Measurements from ENCODE around the gene CASP14.
"Not testable (repeated sequence)": the region's sequence is repeated elsewhere in the genome, so short reads cannot be mapped to it uniquely, and the experiment has no call there.

Gene CASP14, protein sequence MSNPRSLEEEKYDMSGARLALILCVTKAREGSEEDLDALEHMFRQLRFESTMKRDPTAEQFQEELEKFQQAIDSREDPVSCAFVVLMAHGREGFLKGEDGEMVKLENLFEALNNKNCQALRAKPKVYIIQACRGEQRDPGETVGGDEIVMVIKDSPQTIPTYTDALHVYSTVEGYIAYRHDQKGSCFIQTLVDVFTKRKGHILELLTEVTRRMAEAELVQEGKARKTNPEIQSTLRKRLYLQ

DNA sequence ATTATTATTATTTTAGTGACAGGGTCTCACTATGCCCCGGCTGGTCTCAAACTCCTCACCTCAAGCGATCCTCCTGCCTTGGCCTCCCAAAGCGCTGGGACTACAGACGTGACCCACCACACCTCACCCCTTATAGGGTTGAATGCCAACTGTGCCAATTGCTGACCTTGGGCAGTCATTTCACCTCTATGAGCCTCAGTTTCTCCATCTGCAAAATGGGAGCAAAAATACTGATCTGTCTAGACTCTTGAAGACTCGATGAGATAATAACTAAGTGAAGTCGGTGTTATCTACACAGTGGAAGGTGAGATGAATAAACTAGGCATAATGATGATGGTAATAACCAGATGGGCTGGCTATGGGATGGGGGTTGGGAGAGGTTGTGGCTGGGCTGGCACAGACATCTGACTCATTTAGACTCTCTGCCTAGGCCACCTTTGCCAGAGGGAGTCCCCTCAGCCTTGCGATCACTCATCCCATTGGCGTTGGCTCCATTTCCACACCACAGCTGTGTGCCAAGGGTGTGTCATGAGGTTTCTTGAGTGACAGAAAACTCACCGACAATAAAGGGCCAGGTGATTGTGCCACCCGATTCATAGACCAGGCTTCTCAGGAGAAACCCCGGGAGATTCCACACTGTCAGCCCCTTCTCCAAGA lies at the start of gene CASP14:
Gene CASP14, plus strand, starts transcription at position 596 of the 657 bp plus-strand sequence. CDS start 2,772 bp downstream, outside the sequence.
- no peak for DNase-seq

DNA sequence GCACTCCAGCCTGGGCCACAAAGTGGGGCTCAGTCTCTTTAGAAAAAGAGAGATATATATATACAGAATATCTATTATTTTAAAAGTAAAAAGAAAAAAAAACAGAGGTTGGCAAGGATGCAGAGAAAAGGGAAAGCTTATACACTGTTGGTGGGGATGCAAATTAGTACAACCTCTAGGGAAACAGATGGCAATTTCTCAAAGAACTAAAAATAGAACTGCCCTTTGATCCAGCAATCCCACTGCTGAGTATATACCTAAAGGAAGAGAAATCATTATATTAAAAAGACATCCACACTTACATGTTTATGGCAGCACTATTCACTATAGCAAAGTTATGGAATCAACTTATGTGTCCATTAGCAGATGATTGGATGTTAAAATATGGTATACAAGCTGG lies 41.0 kb upstream of the CASP14 start:
- no peak for DNase-seq

- DNase-seq, result no peak
These were observed 38.6 kb upstream of the CASP14 start for GRCh38 chr19:15010501-15011300.

DNA sequence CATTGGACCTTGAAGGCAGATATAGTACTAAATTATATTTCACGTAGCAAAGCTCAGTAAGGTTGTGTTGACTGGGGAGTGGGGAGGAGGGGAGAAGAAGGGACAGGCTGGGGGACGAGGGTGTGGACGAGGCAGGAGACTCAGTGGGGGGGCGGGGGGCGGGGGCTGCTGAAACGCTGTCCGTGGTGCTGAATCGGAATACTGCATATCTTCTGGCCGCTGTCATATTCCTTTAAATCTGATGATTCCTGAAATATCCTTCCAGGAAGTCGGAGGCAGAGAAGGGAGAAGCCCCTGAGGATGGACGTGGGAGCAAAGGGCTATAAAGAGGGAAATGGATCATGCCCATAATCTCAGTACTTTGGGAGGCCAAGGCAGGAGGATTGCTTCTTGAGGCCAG lies 34.7 kb upstream of the CASP14 start:
- no peak for DNase-seq

GRCh38 chr19:15015946-15016542 lies 33.2 kb upstream of the CASP14 start:
- DNase-seq, result peak; percentile 9

- DNase-seq, result not testable (repeated sequence)
These were observed 30.4 kb upstream of the CASP14 start for GRCh38 chr19:15018836-15019235.

GRCh38 chr19:15021286-15022007 lies 27.8 kb upstream of the CASP14 start:
- DNase-seq, result no peak

DNA sequence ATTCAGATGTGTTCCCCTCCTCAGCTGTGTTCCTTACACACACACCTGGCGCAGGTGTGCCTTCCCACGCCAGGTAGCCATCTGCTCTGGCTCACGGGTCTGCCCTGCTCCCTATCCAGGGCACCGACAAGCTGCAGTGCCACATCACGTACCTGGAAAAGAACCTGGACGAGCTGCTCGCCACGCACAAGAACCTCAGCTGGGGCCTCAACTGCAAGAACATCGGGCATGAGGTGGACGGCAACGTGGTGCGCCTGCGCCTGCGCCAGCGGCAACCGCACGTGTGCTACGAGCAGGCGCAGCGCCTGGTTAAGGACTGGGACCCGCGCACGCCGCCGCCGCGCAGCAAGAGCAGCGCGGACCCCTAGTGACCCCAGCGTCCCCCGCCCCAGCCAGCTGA lies 26.5 kb upstream of the CASP14 start:
- DNase-seq, result no peak

- DNase-seq, result peak; percentile 9
These were observed 24.1 kb upstream of the CASP14 start for GRCh38 chr19:15025217-15025616.

DNA sequence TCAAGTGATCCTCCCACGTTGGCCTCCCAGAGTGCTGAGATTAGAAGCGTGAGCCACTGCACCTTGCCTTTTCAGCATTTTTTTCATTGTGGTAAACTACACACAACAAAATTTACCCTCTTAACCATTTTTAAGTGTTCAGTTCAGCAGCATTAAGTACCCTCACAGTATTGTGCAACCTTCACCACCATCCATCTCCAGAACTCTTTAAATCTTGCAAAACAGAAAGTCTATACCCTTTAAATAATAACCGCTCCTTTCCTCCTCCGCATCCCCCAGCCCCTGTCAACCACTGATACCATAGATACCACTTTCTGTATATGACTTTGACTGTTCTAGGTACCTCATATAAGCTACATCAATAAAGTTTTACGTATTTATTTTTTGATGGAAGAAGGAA lies 20.8 kb upstream of the CASP14 start:
- no peak for DNase-seq

DNA sequence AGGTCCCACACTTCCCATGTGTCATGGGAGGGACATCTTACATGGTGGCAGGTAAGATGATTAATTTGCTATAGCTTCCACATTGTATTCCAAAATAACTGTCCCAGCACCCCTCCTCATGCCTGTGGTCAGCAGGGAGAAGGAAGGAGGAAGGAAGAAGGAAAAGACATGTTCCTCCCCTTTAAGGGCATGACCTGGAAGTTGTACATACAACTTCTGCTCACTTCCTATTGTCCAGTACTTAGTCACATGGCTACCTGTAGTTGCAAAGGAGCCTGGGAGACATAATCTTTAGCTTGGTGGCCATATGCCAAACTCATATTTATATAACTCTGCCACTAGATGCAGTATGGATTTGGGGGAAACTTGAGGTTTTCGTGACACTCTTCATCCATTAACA lies 17.6 kb upstream of the CASP14 start:
- no peak for DNase-seq

DNA sequence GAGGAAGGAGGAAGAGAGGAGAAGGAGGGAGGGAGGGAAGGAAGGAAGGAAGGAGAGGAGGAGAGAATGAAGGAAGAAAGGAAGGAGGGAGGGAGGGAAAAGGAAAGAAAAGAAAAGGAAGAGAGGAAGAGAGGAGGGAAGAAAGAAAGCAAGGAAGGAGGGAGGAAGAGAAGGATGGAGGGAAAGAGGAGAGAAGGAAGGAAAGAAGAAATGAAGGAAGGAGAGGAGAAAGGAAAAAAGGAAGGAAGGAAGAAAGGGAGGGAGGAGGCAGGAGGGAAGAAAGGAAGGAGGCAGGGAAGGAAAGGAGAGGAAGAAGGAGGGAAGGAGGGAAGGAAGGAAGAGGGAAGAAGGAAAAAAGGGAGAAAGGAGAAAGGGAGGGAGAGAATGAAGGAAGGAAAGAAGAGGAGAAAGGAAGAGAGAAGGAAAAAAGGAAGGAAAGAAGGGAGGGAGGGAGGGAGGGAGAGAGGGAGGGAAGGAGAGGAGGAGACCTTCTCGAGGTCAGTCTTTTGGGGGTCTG lies 13.4 kb upstream of the CASP14 start:
- DNase-seq, result no peak

GRCh38 chr19:15037586-15037985 lies 11.7 kb upstream of the CASP14 start:
- DNase-seq, result no peak

- no peak for DNase-seq
These were observed 11.0 kb upstream of the CASP14 start for GRCh38 chr19:15038294-15038693.

DNA sequence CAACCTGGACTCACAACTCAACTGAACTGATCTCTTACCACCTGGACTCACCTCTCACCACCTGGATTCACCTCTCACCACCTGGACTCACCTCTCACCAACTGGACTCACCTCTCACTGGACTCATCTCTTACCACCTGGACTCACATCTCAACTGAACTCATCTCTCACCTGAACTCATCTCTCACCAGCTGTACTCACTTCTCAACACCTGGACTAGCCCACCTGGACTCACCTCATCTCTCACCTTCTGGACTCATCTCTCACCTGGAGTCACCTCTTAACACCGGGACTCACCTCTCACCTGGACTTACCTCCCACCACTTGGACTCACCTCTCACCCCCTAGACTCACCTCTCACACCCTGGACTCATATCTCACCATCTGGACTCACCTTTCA lies 7.3 kb upstream of the CASP14 start:
- DNase-seq, result no peak

GRCh38 chr19:15042826-15043225 lies 6.5 kb upstream of the CASP14 start:
- peak; percentile 0 for DNase-seq

GRCh38 chr19:15045506-15045905 lies 3.8 kb upstream of the CASP14 start:
- DNase-seq, result no peak

GRCh38 chr19:15047680-15048079 lies 1.6 kb upstream of the CASP14 start:
- no peak for DNase-seq

- no peak for DNase-seq
These were observed 1.2 kb upstream of the CASP14 start for GRCh38 chr19:15048128-15048527.

GRCh38 chr19:15050639-15051038 lies 1.4 kb downstream of the CASP14 start:
- no peak for DNase-seq

- DNase-seq, result no peak
These were observed 12.8 kb downstream of the CASP14 start for GRCh38 chr19:15062036-15062435.

DNA sequence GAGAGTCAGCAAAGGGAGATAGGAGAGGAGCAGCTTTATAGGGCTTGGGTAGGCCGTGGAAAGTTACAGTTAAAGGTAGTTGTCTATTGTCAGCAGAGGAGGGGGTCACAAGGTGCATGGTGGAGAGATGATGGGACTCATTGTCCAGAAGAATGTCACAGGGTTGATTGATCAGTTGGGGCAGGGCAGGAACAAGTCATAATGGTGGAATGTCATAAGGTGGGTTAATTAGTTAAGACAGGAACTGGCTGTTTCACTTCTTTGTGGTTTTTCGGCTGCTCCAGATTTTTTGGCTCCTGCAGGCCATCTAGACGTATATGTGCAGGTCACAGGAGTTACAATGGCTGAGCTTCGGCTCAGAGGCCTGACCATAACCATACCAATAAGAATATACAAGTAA lies 21.1 kb downstream of the CASP14 start:
- not testable (repeated sequence) for DNase-seq
